ENCODE results near the gene SLC41A1. TPM values are rescaled to one million over a fixed set of nuclear protein-coding genes. Genes with fewer than 3 reads are reported as not detected.

The SLC41A1 gene
- total and polyA plus RNA-seq, 2 experiments from 2014 or later: 44.5 to 52.1 TPM

DNA sequence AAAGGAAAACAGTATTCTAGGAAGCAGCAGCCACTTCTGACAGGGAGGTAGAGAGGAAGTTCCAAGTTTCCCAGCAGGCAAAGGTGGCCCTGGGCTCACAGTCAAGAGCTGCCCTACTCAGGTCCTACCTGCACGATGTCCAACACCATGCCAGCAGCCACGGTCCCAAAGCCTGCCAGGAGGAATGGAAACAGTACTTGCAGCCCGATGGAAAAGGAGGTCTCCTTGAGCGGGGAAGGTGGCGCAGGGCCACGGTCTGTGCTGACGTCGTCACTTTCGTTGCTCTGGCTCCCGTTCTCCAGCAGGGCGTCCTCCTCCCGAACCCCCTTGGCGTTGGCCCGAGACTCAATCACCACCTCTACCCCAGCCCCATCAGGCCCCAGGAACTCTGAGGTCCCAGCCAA is 3.1 kb downstream of the SLC41A1 start:
- no peaks in the 10 kb centered on the region for H3K9me3 ChIP-seq (ENCODE audit: low read depth)
- no peaks in the 10 kb centered on the region for H3K27me3 ChIP-seq
- peak overlapping the region; percentile 88 for H3K27ac ChIP-seq
- DNase-seq (ENCODE audit: low read depth in 1 of 2, low spot score in 1 of 2): no peak
- TF ChIP-seq, protein P1, sequence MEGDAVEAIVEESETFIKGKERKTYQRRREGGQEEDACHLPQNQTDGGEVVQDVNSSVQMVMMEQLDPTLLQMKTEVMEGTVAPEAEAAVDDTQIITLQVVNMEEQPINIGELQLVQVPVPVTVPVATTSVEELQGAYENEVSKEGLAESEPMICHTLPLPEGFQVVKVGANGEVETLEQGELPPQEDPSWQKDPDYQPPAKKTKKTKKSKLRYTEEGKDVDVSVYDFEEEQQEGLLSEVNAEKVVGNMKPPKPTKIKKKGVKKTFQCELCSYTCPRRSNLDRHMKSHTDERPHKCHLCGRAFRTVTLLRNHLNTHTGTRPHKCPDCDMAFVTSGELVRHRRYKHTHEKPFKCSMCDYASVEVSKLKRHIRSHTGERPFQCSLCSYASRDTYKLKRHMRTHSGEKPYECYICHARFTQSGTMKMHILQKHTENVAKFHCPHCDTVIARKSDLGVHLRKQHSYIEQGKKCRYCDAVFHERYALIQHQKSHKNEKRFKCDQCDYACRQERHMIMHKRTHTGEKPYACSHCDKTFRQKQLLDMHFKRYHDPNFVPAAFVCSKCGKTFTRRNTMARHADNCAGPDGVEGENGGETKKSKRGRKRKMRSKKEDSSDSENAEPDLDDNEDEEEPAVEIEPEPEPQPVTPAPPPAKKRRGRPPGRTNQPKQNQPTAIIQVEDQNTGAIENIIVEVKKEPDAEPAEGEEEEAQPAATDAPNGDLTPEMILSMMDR (IDR thresholded peaks at IDR 0.05; ENCODE audit: low read depth, low read length): no peak
- H3K36me3 ChIP-seq: peaks cover 4% of the 10 kb centered on the region
- peaks cover 38% of the 10 kb centered on the region for H3K4me1 ChIP-seq (ENCODE audit: low read depth)
- peak overlapping the region; percentile 7 for H3K4me3 ChIP-seq

DNA sequence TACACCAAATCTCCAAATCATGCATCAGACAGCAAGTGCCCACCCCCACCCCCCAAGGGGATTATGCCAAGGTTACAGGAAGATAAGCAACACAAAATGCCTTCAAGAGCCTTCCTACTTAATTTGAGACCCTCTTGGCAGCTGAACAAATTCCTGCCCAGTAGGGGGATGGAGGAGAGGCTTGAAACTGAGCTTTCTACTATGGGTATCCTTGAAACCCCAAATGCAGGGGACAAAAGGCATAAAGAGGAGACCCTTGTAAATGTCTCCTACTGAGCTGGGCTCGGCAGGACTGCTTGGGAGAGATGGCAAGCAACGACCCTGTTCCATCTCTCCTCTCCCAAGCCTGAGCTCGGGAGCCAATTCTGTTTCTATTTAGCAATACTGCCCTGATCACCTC is 3.5 kb downstream of the SLC41A1 start:
- H3K9me3 ChIP-seq (ENCODE audit: low read depth): no peaks in the 10 kb centered on the region
- peaks cover 4% of the 10 kb centered on the region for H3K36me3 ChIP-seq
- TF ChIP-seq, protein P1 (IDR thresholded peaks at IDR 0.05; ENCODE audit: low read depth, low read length): no peak
- no peak for DNase-seq (ENCODE audit: low read depth in 1 of 2, low spot score in 1 of 2)
- peaks cover 38% of the 10 kb centered on the region for H3K4me1 ChIP-seq (ENCODE audit: low read depth)
- H3K4me3 ChIP-seq: peak overlapping the region; percentile 7
- H3K27me3 ChIP-seq: no peaks in the 10 kb centered on the region
- H3K27ac ChIP-seq: no peak overlapping the region

DNA sequence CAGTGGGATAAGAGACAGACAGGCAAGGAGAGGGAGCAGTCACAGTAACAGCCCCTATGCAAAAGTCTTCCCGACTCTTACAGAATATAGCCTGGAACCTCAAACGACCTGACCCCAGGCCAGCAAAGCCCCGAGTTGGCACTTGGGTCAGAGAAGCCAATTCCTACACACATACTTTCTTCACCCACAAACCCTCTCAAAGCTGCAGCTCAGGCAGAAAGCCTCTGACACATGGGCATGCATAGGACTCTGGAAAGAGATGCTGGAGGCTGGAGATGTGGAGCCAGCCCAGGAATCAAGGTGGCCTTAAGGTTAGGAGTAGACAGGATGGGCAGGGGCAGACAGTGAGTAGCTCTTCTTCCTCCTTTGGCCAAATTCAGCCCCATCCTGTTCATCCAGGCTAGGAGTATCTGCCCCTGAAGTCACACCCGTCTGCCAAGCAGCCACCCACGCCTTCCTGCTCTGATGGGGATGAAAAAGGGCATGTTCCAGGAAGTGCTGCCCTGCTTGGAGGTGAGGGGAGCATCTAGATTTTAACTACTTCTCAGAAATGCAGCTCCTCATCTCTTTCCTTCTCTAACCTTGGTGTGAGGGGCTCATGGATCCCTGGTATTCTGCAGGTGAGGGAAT is 7.8 kb downstream of the SLC41A1 start:
- no peaks in the 10 kb centered on the region for H3K9me3 ChIP-seq (ENCODE audit: low read depth)
- TF ChIP-seq, protein P1 (IDR thresholded peaks at IDR 0.05; ENCODE audit: low read depth, low read length): no peak
- peaks cover 4% of the 10 kb centered on the region for H3K36me3 ChIP-seq
- DNase-seq (ENCODE audit: low read depth in 1 of 2, low spot score in 1 of 2): no peak
- no peak overlapping the region for H3K27ac ChIP-seq
- peaks cover 41% of the 10 kb centered on the region for H3K4me1 ChIP-seq (ENCODE audit: low read depth)
- no peak overlapping the region for H3K4me3 ChIP-seq
- no peaks in the 10 kb centered on the region for H3K27me3 ChIP-seq

DNA sequence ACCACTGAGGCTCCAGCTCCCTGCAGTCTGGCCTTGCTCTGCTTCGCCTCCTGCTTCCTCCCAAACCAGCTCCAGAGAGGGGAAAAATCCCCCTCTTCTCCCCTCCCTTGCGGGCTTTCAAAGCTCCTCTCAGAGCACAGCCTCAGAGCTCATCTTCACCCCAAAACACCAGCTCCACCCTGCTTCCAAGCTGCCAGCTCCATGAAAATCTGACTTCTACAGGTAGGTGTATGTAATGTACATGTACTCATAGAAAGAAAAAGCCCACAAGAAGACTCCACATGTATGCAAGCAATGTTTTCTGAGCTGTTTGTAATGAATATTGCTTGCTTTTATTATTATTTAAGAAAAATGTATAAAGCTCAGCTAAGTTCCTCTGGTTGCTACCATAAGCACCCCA is 8.4 kb downstream of the SLC41A1 start:
- TF ChIP-seq, protein P1 (IDR thresholded peaks at IDR 0.05; ENCODE audit: low read depth, low read length): no peak
- peaks cover under 1% of the 10 kb centered on the region for H3K36me3 ChIP-seq
- H3K4me3 ChIP-seq: no peak overlapping the region
- DNase-seq (ENCODE audit: low read depth in 1 of 2, low spot score in 1 of 2): no peak
- no peaks in the 10 kb centered on the region for H3K27me3 ChIP-seq
- H3K9me3 ChIP-seq (ENCODE audit: low read depth): no peaks in the 10 kb centered on the region
- H3K4me1 ChIP-seq (ENCODE audit: low read depth): peaks cover 36% of the 10 kb centered on the region
- no peak overlapping the region for H3K27ac ChIP-seq

DNA sequence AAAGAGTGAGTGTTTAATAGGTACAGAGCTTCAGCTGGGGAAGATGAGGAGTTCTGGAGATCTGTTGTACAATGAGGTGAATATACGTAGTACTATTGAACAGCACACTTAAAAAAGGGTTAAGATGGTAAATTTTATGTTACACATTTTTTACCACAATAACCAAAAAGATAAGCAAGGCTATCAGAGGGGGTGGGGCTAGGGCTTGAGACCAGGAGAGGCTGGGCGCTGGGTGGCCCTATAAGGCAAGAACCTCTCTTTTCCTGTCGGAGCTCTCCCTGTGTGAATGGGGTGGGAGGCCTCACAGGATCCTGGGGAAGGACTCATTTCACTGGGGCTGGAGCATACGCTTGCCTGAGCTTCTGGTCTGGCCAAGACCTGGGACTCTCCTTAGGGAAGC is 9.0 kb downstream of the SLC41A1 start:
- TF ChIP-seq, protein P1 (IDR thresholded peaks at IDR 0.05; ENCODE audit: low read depth, low read length): no peak
- no peak for DNase-seq (ENCODE audit: low read depth in 1 of 2, low spot score in 1 of 2)
- no peak overlapping the region for H3K4me3 ChIP-seq

More for the DNA sequence above, 9.0 kb downstream of the SLC41A1 start:
- Histone ChIP-seq H3K4me1 (ENCODE audit: low read depth) (peaks cover 29% of the 10 kb centered on the region), H3K36me3 (peaks cover 2% of the 10 kb centered on the region), H3K9me3 (ENCODE audit: low read depth) (no peaks in the 10 kb centered on the region), H3K27ac (no peak overlapping the region), H3K27me3 (no peaks in the 10 kb centered on the region)
